GM03348 (cell line): Measurements from ENCODE around the gene ALKBH6.

ENCODE experiments used
- DNase-seq: peaks from one replicate; pipeline ENCODE4 v3.0.0; 2012; ENCODE audit warnings: low spot score

Gene ALKBH6

DNA sequence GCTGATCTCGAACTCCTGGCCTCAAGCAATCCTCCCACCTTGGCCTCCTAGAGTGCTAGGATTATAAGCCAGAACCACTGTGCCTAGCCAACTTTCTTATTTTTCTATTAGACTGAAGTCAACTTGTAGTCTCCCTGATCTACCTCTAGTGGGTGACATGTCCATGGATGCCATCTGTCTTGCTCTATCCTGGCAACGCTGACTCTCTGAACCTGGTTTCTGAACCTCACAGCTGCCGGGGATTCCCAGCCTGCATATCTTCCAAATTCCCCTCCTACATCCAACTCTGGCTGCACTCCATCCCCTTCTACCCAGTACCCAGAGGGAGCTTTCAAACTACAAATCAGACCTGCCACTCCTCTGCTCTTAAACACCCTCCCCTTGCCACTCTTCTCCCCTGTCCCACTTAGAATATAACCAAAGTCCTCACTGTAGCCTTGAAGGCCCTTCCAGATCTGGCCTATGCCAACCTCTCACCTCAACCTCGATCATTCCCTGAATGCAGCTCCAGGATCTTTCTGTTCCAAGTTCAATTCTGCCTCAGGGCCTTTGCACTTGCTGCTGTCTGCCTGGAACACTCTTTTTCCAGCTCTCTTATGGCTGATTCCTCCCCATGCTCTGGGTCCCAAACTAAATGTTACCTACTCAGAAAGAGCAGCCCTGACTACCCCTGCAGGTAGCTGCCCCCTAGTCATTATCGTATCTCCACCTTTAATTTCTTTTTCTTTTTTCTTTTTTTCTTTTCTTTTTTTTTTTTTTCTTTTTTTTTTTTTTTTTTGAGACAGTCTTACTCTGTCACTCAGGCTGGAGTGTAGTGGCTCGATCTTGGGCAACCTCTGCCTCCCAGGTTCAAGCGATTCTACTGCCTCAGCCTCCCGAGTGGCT, 16.5 kb upstream of the ALKBH6 start:
- peak; percentile 35 for DNase-seq

DNA sequence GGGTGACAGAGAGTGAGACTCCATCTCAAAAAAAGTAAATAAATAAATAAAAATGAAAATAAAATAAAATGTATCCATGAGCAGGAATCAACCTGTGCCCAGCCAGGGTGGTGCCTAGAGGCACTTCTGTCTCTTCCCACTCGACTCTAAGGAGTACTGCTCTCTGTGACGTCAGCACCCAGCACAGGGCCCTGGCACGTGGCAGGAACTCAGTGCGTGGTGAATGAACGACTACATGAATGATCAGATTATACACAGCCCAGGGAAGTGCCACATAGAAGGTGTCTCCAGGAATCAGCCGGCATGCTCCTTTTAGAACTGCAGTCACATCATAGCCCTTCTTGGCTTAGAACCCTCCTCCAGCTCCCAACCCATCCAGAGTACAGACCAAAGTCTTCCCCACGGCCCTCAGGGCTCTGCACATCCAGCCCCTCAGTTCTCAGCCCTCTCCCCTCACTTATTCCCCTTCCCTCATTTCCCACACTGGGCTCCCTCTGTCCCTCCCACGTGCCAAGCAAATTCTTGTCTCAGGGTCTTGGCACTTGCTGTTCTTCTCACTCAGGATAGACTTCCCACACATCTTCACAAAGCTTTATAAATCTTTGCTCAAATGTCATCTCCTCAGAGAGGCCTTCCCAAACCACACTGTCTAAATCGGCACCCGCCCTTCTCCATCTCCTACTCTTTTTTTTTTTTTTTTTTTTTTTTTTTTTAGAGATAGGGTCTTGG, 14.5 kb upstream of the ALKBH6 start:
- no peak for DNase-seq

DNA sequence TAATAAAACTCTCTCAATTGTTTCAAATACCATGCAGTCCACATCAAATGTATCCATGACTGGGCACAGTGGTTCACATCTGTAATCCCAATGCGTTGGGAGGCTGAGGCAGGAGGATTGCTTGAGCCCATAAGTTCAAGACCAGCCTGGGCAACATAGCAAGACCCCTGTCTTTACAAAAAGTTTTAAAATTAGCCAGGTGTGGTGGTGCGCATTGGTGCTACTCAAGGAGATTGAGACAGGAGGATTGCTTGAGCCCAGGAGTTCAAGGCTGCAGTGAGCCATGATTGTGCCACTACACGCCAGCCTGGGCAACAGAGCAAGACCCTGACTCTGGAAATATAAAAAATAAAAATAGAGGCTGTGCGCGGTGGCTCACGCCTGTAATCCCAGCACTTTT, 13.7 kb upstream of the ALKBH6 start:
- DNase-seq, result no peak

DNA sequence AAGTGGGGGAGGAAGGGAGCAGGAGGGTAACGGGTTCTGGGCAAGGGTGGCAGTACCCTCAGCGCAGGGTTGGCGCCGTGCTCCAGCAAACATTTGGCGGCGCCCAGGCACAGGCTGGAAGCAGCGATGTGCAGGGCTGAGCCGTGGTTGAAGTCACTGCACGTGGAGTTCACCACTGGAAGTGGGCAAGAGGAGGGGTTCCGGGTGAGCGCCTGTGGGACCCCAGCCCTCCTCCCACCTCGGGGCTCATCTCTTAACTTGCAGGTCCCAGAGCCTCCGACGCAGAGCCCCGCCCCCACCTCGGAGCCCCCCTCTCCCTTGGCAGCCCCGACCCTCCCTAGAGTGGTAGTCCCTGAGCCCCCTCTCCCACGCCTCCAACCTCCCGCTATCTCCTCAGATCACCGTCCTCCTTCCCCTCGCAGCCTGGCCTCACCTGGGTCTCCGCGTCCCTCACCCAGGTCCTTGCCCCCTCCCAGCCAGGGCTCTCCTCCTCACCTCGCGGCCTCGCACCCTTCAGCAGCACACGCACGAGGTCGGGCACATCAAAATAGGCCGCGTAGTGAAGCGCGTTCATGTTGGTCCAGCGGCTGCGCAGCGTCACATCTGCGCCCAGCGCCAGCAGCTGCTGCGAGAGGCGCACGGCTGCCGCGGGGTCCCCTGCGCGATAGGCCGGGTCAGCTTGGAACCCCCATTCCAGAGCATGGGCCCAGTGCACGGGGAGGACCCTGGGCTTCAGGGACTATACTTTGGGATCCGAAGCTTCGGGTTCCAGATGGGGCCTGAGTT, 12.3 kb upstream of the ALKBH6 start:
- no peak for DNase-seq

DNA sequence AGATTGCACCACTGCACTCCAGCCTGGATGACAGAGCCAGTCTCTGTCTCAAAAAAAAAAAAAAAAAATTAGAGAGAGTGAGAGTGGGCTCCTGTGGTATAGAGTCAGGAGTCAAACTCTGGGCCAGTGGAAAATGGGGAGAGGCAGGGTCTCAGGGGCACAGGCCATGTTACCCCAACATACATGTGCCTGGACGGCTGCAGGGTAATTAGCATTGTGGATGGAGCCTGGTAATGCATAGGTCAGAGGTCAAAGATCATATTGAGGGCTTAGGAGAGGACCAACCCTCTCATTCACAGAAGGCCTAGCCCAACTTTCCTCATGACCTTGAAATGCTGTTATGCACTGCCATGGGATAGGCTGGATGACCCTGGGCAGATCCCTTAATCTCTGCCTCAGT, 11.5 kb upstream of the ALKBH6 start:
- no peak for DNase-seq

DNA sequence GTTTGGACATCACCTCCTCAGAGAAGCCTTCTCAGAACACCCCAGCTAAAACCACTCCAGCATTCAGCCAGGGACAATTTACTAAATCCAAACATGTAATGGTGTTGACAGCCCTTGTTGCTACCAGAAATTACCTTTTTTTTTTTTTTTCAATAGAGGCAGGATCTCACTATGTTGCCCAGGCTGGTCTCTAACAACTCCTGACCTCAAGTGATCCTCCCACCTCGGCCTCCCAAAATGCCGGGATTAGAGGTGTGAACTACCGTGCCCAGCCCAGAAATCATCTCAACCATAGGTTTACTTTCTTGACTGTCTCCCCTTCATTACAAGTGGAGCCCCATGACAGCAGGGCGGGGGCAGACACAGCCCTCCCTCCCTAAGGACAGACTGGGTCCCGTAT, 9.4 kb upstream of the ALKBH6 start:
- no peak for DNase-seq

DNA sequence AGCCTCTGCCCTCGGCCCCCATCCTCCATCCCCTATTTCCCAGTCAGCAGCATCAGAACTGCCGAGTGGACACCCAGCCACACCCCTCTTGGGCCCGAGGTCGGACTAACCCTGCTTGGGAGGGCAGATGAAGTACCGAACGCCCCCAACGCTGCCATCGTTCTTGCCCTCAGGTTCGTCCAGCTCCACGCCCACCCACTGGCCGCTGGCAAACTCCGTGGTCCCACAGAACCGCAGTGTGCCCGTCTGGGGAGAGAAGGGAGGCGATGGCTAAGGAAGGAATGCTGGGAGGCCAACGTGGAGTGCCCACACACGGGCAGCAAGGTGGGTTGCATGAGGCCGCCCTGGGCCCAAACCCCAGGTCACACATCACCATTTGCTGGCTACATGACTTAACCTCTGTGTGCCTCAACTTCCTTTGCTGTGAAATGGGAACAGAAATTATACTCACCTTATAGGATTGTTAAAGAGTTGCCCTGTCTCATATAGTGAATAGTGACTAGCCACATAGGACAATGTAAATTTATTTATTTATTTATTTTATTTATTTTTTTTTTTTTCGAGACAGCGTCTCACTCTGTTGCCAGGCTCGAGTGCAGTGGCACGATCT, 5.2 kb upstream of the ALKBH6 start:
- no peak for DNase-seq

DNA sequence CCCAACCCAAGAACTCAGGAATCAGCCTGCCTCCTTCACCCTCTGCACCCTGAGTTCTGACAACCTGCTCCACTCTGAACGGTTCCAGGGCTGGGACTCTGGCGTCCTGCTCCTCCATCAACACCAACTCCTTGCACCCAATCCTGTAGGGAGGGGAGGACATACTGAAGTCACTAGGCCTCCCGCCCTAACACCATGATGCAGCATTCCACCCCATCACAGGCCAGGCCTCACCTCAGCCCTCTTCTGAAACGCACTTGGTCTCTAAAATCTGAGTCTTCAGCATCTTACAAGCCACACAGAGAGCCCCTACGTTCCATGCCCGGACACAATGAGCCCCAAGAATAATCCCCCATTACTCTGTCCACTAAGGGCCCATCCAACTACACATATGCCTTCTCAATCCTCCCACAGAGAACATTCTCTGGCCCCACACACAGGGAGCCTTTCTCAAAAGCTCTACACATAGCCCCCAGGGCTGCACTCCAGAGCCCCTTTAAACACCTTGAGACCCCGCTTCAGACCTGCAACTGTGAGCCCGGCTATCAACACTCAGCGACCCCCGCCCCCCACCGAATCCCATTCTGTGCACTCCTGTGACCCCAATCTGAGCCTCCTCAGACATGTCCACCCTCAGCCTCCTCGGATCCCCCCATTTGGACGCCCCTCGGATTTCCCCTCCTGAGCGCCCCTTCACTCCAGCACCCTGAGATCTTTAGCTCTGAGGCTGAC, 567 bp downstream of the ALKBH6 start:
- DNase-seq, result no peak

DNA sequence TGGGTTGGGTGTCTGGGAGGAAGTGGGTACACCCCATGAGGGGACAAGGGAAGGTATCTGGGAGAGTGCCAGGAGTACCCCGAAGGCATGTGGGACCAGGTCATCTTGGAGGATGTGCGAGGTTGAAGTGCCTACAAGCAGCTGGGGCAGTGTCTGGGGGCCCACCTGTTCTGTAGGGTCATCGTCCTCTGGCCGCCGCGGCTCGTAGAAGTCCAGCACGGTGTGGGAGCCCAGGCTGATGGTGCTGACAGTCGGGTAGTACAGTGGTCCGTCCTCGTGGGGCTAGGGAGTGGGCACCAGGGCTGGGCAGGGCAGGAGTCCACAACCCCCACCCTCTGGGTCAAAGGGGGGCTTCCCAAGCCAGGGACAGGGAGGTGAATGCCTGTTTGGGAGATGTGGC, 3.6 kb downstream of the ALKBH6 start:
- no peak for DNase-seq

DNA sequence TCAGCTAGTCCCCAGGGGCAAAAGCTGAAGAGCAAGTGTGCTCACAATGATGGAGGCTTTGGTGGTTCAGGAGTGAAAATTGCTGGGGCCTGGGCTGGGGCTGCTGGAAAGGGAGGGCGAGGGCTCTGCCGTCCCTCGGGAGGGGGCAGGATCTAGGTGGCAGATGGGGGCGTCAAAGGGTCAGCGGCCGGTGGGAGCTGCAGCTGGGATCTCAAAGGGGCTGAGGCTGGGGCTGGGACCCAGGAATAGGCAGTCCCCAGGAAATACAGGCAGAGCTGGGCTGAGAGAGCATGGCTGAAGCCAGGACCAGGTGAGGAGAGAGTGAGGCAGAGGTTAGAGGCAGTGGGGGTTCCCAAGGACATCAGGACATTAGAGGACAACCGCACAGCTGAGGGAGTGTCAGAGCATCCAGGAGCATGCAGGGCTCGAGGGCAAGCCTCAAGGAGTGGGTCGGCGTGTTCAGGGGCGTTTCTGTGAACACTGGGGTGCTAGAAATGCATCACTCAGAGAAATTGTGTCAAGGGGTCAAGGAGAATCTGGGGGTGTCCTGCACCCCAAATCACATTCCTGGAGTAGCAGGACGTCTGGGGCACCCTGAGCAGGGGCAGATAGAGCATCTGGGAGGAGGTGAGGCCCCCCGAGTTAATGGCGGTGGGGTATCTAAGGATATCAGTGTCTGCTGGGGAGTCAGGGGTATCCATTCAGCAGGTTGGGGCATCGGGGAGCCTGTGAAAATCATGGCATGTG, 4.2 kb downstream of the ALKBH6 start:
- no peak for DNase-seq

DNA sequence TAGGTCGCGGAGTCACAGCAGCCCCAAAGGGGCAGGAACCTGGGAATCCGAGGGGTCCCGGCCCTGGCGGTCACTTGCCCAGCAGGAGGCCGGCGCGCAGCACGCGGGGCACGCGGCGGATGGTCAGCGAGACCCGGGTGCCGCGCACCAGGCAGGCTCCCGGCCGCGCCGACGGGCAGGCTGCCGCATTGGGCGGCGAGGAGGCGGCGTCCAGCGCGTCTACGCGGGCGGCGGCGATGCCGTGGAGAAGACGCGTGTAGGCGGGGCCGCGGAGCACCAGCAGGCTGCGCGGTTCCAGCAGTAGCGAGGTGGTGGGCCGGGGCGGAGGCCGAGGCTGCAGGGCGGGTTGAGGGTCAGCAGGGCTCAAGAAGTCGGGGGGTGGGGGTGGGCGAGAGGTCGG, 4.8 kb downstream of the ALKBH6 start:
- DNase-seq, result peak; percentile 92

DNA sequence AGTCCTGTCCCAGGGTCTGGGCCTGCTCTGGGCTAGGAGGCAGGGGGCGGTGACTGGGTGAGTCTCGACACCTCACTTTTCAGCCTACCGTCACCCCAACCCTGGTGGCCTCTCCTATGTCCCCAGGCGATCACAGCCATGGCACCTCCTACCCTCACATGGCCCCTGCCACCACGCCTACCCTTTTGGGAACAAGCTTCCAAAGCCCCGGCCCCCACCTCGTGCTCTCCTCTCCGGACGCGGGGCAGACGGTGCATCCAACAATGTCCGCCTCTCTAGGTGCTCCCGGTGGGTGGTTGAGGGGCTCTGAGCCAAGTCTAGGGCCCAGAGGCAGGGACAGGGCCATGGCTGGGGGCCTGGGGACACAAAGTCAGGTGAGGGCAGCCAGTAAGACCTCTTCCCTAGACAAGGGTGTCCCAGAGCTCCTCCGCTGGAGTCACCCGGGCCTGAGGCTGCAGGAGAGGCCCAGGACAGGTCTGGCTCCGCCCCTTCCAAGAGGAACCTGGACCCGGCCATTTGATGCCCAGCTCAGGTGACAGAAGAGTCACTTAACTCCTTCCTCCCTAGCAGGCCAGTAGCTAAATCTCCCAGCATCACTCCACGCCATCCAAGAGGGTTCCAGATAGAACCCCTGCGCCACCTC, 5.6 kb downstream of the ALKBH6 start, which contains the start of gene SYNE4:
SYNE4 (minus strand) TSS at position 478 of the 643 bp plus-strand sequence; CDS start at position 346, 132 bp downstream.
- DNase-seq, result no peak

DNA sequence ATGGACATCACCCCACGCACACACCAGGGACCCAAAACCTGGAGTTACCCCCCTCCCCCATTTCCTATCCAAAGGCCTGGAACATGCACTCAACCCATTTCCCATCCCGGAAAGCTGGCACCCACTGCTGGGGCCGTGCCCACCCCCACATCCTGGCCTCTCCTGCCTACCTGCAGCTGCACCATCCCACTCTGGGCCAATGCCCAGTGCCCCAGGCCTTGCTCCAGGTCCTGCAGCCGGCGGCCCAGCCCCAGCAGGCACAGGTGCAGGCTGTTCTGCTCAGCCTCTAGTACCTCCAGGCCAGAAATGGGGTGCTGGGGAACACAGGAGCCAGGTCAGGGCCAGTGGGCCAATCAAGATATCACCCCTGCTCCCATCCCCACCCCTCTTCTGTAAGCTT, 7.1 kb downstream of the ALKBH6 start:
- no peak for DNase-seq

DNA sequence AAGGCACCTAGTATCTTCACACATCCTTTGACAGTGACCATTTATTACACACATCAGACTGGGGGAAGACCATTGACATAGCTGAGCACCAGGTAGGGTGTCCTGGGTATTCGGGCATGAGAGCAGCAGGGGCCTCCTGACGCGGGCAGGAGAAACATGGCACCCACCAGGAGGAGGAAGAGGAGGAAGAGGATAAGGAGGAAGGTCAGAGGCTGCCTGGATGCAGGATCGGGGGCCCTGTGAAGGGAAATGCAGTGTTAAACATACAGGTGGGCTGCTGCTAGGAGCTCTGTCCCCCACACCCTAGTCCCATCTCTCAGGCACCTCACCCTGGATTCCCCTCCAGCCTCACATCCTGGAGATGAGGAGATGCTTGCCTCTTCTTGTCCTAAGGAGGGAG, 10.7 kb downstream of the ALKBH6 start:
- DNase-seq, result no peak

DNA sequence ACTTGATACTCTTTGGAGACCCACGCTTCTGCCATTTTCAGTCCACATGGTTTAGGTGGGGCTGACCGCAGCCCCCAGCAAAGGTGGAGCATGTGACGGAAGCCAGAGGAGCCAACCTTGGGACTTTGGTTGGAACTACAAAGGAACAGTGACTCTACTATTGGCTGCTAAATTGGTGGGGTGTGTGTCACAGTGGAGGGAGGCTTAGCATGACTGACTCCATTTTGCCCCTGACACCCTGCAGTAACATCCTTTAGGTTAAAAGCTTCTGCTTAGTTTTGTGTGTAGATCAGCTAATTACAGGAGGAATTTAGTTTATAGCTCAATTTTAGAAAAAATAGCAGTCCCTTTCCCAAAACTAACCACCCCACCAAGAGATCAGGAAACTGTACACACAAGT, 12.4 kb downstream of the ALKBH6 start:
- no peak for DNase-seq

DNA sequence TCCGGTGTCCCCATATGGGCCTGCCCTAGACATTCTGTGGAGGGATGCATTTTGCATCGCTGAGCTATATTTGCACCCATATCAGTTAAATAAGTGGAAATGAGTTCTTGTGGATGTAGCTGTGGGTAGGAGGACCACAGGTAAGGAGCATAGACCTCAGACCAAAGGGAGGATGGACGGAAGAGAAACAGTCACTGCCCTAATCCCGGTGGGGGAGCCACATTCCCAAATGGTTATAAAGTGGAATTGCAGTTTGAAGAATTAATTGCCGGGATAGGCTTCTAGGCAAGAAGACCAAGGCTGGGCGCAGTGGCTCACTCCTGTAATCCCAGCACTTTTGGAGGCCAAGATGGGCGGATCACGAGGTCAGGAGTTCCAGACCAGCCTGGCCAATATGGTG, 17.2 kb downstream of the ALKBH6 start:
- no peak for DNase-seq

DNA sequence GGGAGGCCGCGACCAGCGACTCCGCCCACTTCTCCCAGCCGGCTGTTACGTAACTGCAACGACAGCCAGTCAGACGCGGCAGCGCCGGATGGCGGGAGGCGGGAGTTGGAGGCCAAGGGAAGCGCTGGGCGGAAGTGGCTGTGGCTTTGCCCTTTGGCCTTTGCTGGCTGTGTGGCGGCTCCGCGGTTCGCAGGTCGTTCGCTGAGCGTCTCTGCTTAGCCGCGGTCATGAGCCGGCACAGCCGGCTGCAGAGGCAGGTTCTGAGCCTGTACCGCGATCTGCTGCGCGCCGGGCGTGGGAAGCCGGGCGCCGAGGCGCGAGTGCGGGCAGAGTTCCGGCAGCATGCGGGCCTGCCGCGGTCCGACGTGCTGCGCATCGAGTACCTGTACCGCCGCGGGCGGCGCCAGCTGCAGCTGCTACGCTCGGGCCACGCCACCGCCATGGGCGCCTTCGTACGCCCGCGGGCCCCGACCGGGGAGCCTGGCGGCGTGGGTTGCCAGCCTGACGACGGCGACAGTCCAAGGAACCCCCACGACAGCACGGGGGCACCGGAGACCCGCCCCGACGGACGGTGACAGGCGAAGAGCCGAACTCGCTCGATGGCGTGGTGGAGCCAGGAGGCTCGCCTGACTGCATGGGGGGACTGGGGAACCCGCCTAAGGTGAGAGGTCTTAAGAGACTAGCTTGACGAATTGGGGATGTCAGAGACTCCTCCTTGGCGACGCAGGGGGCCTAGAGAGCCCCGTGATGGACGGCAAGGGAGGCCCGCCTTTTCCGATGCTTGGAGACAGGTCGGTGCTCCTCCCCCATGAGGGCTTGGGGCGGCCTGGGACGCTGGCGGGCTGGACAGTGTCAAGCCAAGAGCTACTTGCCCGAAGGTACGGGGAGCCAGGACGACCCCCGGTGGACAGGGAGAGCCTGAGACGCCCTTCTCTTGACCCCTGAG, 18.7 kb downstream of the ALKBH6 start, which contains the start of gene SDHAF1:
SDHAF1 (plus strand) TSS at position 141 of the 946 bp plus-strand sequence; CDS start at position 228, 87 bp downstream.
- DNase-seq, result peak; percentile 97

DNA sequence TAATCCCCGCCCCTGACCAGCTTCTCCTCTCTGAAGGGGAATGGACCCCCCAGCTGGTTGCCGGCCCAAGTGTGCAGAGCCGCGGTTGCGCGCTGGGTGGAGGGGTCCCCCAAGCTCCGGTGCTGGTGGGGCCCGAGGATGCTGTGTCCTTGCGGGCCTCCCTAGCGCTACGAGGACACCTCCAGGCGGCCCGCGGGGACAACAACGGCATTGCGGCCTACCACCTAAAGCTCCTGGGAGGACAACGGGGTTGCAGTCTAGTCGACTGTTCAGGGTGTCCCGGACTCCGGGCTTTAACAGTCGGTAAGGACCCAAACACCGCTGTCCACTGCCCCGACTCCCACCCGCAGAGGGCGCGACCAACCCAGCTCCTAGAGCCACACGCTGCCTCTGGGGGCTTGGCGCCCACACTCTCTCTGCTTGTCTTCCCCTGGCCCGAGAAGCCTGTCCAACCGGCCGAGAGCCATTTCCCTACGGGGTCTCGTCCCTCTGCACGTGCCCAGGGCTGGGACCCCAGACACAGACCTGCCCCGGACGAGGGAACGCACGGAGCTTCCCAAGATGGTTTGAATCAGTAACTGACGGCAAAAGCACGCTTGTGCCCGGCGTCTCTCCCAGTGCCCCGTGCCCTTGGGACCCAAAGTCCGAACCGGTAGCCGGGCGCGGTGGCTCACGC, 20.0 kb downstream of the ALKBH6 start:
- DNase-seq, result peak; percentile 27
